Thyroid gland (tissue), 4 donors: Measurements from ENCODE around the gene CD36. TPM values are rescaled to one million over a fixed set of nuclear protein-coding genes. Genes with fewer than 3 reads are reported as not detected.

ENCODE experiments used
- DNase-seq, 2 donors: peaks; one replicate each; pipeline ENCODE4 v3.0.0-alpha.2; 2019
- H3K27ac ChIP-seq, 3 donors: fragments of 200-600 bp; sonication (generic); 1 replicate in 2 of 3; 2 replicates in 1 of 3; pipeline ENCODE4 v1.5.1; 2016 to 2019; ENCODE audit warnings: mild to moderate bottlenecking in 1 of 3, moderate library complexity in 1 of 3
- H3K27me3 ChIP-seq: fragments of 200-600 bp; sonication (generic); one replicate; pipeline ENCODE4 v1.5.1; 2019
- H3K36me3 ChIP-seq, 2 donors: fragments of 200-600 bp; sonication (generic); one replicate each; pipeline ENCODE4 v1.5.1; 2016 to 2019
- H3K4me1 ChIP-seq, 2 donors: fragments of 200-600 bp; sonication (generic); one replicate each; pipeline ENCODE4 v1.5.1; 2017 to 2019
- H3K4me3 ChIP-seq, 3 donors: fragments of 200-600 bp; sonication (generic); replicated peaks in 1 of 3; 1 replicate in 2 of 3; 2 replicates in 1 of 3; pipeline ENCODE4 v1.5.1; 2016; ENCODE audit warnings: mild to moderate bottlenecking in 1 of 3
- H3K9me3 ChIP-seq: fragments of 200-600 bp; sonication (generic); one replicate; pipeline ENCODE4 v1.5.1; 2017
- CTCF ChIP-seq, 6 experiments: fragments of 200-600 bp in 3 of 6; fragments of 450-650 bp in 3 of 6; sonication (generic) in 3 of 6; IDR thresholded peaks; one replicate each; pipeline ENCODE4 v1.5.1; 2016 to 2019; ENCODE audit warnings: antibody characterized with exemption in 6 of 6, mild to moderate bottlenecking in 2 of 6, inconsistent platforms in 1 of 6, moderate library complexity in 1 of 6
- POLR2A ChIP-seq, 2 donors: fragments of 450-650 bp; IDR thresholded peaks; one replicate each; pipeline ENCODE4 v1.6.1; 2017; ENCODE audit warnings: antibody characterized with exemption in 2 of 2, mild to moderate bottlenecking in 2 of 2, moderate library complexity in 1 of 2
- WGBS, 2 donors: methylation state at CpG; one replicate each; pipeline ENCODE4 v1.1.5; 2017; 5-methylcytosine and 5-hydroxymethylcytosine counted together
- intact Hi-C: fragments of 100-400 bp; cut with DNase I; formaldehyde crosslinking; loops from one replicate; pipeline ENCODE4 v1.15.1; 2023
- total RNA-seq, 4 donors: library from RNA; depleted of rRNA; stranded (reverse); fragments of >200 nt; gene quantifications; one replicate each; pipeline ENCODE4 v1.2.3, GENCODE V29; 2016

The CD36 gene
- total RNA-seq, 4 donors from 2014 or later: 137 to 244 (median 155) TPM

GRCh38 chr7:80622541-80622940, 15.9 kb upstream of the CD36 start:
- no peak overlapping the region for H3K4me3 ChIP-seq
- no peaks in the 10 kb centered on the region for H3K27me3 ChIP-seq
- intact Hi-C loops: no loop called here
- H3K9me3 ChIP-seq: no peaks in the 10 kb centered on the region
- no peak overlapping the region for H3K27ac ChIP-seq
- H3K36me3 ChIP-seq: no peaks in the 10 kb centered on the region
- no peak for DNase-seq
- H3K4me1 ChIP-seq: no peaks in the 10 kb centered on the region
- TF ChIP-seq CTCF (IDR thresholded peaks at IDR 0.05) (no peak), POLR2A (IDR thresholded peaks at IDR 0.05) (no peak)
- 51 to 63% methylated on average over 1 of the region's 1 CpG for WGBS, 2 donors

GRCh38 chr7:80623503-80624252, 14.8 kb upstream of the CD36 start:
- no peak for DNase-seq
- Histone ChIP-seq H3K27me3 (no peaks in the 10 kb centered on the region), H3K9me3 (no peaks in the 10 kb centered on the region), H3K36me3 (no peaks in the 10 kb centered on the region), H3K4me3 (no peak overlapping the region), H3K4me1 (no peaks in the 10 kb centered on the region), H3K27ac (no peak overlapping the region)
- intact Hi-C loops: no loop called here
- 58 to 66% methylated on average over 3 of the region's 3 CpGs for WGBS, 2 donors
- TF ChIP-seq CTCF (IDR thresholded peaks at IDR 0.05): no peak
- TF ChIP-seq POLR2A (IDR thresholded peaks at IDR 0.05): no peak

- Histone ChIP-seq H3K36me3 (no peaks in the 10 kb centered on the region), H3K4me1 (no peaks in the 10 kb centered on the region), H3K27me3 (no peaks in the 10 kb centered on the region), H3K4me3 (no peak overlapping the region), H3K9me3 (no peaks in the 10 kb centered on the region), H3K27ac (no peak overlapping the region)
- intact Hi-C loops: no loop called here
- WGBS, 2 donors: 87 to 96% methylated on average over 1 of the region's 1 CpG
- TF ChIP-seq POLR2A (IDR thresholded peaks at IDR 0.05) (no peak), CTCF (IDR thresholded peaks at IDR 0.05) (no peak)
- no peak for DNase-seq
These were observed 13.7 kb upstream of the CD36 start for GRCh38 chr7:80624763-80625162.

GRCh38 chr7:80629023-80629422, 9.4 kb upstream of the CD36 start:
- TF ChIP-seq POLR2A (IDR thresholded peaks at IDR 0.05) (no peak), CTCF (IDR thresholded peaks at IDR 0.05) (no peak)
- H3K9me3 ChIP-seq: no peaks in the 10 kb centered on the region
- H3K4me3 ChIP-seq: no peak overlapping the region
- H3K36me3 ChIP-seq: no peaks in the 10 kb centered on the region
- H3K4me1 ChIP-seq: peaks cover 0 to 4% of the 10 kb centered on the region in 2 donors
- H3K27ac ChIP-seq: no peak overlapping the region
- DNase-seq: no peak
- intact Hi-C loops: no loop called here
- H3K27me3 ChIP-seq: no peaks in the 10 kb centered on the region
- 96 to 100% methylated on average over 1 of the region's 1 CpG for WGBS, 2 donors

GRCh38 chr7:80630608-80631405, 7.6 kb upstream of the CD36 start:
- peaks cover 0 to 4% of the 10 kb centered on the region in 2 donors for H3K4me1 ChIP-seq
- no peak for TF ChIP-seq CTCF (IDR thresholded peaks at IDR 0.05)
- TF ChIP-seq POLR2A (IDR thresholded peaks at IDR 0.05): no peak
- no peak for DNase-seq
- no peak overlapping the region for H3K4me3 ChIP-seq
- no peak overlapping the region for H3K27ac ChIP-seq
- intact Hi-C loops: no loop called here
- H3K27me3 ChIP-seq: no peaks in the 10 kb centered on the region
- no peaks in the 10 kb centered on the region for H3K9me3 ChIP-seq
- WGBS, 2 donors: 34 to 47% methylated on average over 7 of the region's 7 CpGs
- H3K36me3 ChIP-seq: no peaks in the 10 kb centered on the region
